ENCODE results near the gene ZCCHC7. TPM values are rescaled to one million over a fixed set of nuclear protein-coding genes. Genes with fewer than 3 reads are reported as not detected.

The ZCCHC7 gene
- total RNA-seq, 4 donors from 2014 or later: 4.8 to 11.2 (median 6.9) TPM

DNA sequence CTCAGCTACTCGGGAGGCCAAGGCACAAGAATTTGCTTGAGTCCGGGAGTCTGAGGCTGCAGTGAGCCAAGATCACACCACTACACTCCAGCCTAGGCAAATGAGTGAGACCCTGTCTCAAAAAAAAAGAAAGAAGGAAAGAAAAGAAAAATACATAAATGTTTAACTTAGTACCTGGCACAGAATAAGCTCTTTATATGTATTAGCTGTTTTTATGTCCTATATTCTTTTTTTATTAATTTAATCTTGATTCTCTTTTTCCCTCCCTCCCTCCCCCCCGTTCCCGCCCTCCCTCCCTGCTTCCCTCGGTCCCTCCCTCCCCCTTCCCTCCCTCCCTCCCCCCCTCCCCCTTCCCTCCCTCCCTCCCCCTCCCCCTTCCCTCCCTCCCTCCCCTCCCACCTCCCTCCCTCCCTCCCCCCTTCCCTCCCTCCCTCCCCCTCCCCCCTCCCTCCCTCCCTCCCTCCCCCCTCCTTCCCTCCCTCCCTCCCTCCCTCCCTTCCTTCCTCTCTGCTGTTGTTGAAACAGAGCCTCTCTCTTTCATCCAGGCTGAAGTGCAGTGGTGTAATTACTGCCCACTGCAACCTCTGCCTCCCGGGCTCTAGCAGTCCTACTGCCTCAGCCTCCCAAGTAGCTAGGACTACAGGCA, 166.3 kb downstream of the ZCCHC7 start:
- Histone ChIP-seq H3K27me3 (no peaks in the 10 kb centered on the region), H3K9me3 (no peaks in the 10 kb centered on the region), H3K27ac (no peak overlapping the region), H3K36me3 (no peaks in the 10 kb centered on the region), H3K4me3 (no peak overlapping the region), H3K4me1 (no peaks in the 10 kb centered on the region)
- intact Hi-C loops (cut with DNase I; ENCODE audit: low total_unique reads) (no loop called here), in situ Hi-C loops (cut with MboI; ENCODE audit: low sequenced_read_pairs in 4 of 4) (no loop called here)
- TF ChIP-seq CTCF (IDR thresholded peaks at IDR 0.05 in 4 of 5, conservative IDR thresholded peaks at IDR 0.05 in 1 of 5): no peak
- no peak for TF ChIP-seq POLR2A (IDR thresholded peaks at IDR 0.05)
- no peak for ATAC-seq
- DNase-seq: no peak

DNA sequence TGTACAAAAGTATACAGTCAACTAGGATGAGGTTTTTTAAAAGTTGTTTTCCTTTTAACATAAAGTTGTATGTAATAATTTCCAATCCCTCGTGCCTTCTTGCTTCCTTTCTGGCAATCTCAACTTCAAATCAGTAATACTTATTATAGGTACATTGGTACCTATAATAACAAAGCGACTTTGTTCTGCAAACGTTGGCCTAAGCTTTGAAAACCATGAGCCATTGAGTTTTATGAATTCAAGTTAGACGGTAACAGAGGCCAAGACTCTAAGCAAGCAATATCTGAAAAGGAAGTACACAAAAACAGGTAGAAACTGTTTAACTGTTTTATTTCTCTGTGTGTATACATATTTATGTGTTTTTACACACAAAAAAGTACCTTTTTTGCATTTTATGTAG, 166.9 kb downstream of the ZCCHC7 start:
- Histone ChIP-seq H3K9me3 (no peaks in the 10 kb centered on the region), H3K36me3 (no peaks in the 10 kb centered on the region), H3K27me3 (no peaks in the 10 kb centered on the region), H3K4me1 (no peaks in the 10 kb centered on the region), H3K27ac (no peak overlapping the region), H3K4me3 (no peak overlapping the region)
- intact Hi-C loops (cut with DNase I; ENCODE audit: low total_unique reads): no loop called here
- ATAC-seq: no peak
- TF ChIP-seq CTCF (IDR thresholded peaks at IDR 0.05 in 4 of 5, conservative IDR thresholded peaks at IDR 0.05 in 1 of 5): no peak
- no peak for TF ChIP-seq POLR2A (IDR thresholded peaks at IDR 0.05)
- no peak for DNase-seq
- in situ Hi-C loops (cut with MboI; ENCODE audit: low sequenced_read_pairs in 4 of 4): no loop called here

DNA sequence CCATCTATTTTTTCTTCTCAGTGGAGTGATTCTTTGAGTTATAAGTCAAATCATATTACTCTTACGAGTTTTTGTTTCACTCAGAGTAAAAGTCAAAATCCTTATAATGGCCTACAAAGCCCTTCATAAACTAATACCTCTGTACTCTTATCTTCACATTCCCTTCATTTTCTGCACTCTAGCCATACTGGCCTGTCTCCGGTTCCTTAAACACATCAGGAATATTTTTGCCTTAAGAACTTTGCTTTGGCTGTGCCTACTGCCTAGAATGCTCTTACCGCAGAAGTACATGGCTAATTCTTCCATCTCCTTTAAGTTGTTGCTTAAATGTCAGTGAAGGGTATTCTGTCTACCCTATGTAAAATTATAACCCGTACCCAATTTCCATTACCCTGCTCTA, 169.3 kb downstream of the ZCCHC7 start:
- Histone ChIP-seq H3K27me3 (no peaks in the 10 kb centered on the region), H3K36me3 (no peaks in the 10 kb centered on the region), H3K4me3 (no peak overlapping the region), H3K27ac (no peak overlapping the region), H3K9me3 (no peaks in the 10 kb centered on the region), H3K4me1 (peaks cover 6 to 13% of the 10 kb centered on the region in 2 donors)
- intact Hi-C loops (cut with DNase I; ENCODE audit: low total_unique reads): no loop called here
- TF ChIP-seq CTCF (IDR thresholded peaks at IDR 0.05 in 4 of 5, conservative IDR thresholded peaks at IDR 0.05 in 1 of 5) (no peak), POLR2A (IDR thresholded peaks at IDR 0.05) (no peak)
- no peak for DNase-seq
- no peak for ATAC-seq
- in situ Hi-C loops (cut with MboI; ENCODE audit: low sequenced_read_pairs in 4 of 4): loop anchor here in 1 of 4 donors (10.0 kb wide), 1 partner anchor 55 kb away; no protein-coding TSS in a partner anchor

DNA sequence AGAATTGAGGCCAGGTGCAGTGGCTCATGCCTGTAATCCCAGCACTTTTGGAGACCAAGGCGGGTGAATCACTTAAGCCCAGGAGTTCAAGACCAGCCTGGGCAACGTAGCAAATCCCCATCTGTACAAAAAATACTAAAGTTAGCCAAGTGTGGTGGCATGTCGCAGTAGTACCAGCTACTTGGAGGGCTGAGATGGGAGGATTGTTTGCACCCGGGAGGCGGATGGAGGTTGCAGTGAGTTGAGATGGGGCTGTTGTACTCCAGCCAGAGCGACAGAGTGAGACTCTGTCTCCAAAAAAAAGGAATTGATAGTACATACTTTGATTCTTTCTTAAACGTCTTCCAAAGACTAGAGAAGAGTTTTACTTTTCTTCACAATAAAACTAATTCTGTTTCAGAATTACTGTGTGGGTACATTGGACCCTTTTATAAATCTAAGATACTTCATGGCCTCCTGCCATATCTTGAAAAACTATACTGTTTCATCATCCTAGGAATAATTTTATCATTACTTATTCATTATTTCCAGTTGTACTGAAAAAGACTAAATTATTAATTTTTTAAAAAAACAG, 170.1 kb downstream of the ZCCHC7 start:
- no peak for TF ChIP-seq POLR2A (IDR thresholded peaks at IDR 0.05)
- no peak for TF ChIP-seq CTCF (IDR thresholded peaks at IDR 0.05 in 4 of 5, conservative IDR thresholded peaks at IDR 0.05 in 1 of 5)
- Histone ChIP-seq H3K36me3 (no peaks in the 10 kb centered on the region), H3K4me3 (no peak overlapping the region), H3K27me3 (no peaks in the 10 kb centered on the region), H3K9me3 (no peaks in the 10 kb centered on the region), H3K27ac (no peak overlapping the region), H3K4me1 (peaks cover 6 to 14% of the 10 kb centered on the region in 2 donors)
- in situ Hi-C loops (cut with MboI; ENCODE audit: low sequenced_read_pairs in 4 of 4) (loop anchor here in 1 of 4 donors (10.0 kb wide), 1 partner anchor 56 kb away; no protein-coding TSS in a partner anchor), intact Hi-C loops (cut with DNase I; ENCODE audit: low total_unique reads) (no loop called here)
- DNase-seq (no peak), ATAC-seq (no peak)

Data from gastrocnemius medialis (tissue), 4 donors.